Activated T-cell treated with anti-CD3 and anti-CD28 coated beads, Interleukin-2, amount 50 U/mL, for 48 hours (primary cell): Measurements from ENCODE around the gene TBC1D3H.
"Not testable (repeated sequence)": the region's sequence is repeated elsewhere in the genome, so short reads cannot be mapped to it uniquely, and the experiment has no call there.

Source experiments
- DNase-seq, 2 experiments: peaks; one replicate each; pipeline ENCODE4 v3.0.0-alpha.2; 2020

TBC1D3H gene

GRCh38 chr17:36388385-36389245 is at the start of gene TBC1D3H:
TBC1D3H (minus strand) TSS chr17:36388435; CDS start chr17:36386895, 1,540 bp downstream.
- not testable (repeated sequence) for DNase-seq

GRCh38 chr17:36428891-36429290 is 40.7 kb upstream of the TBC1D3H start:
- not testable (repeated sequence) for DNase-seq

DNA sequence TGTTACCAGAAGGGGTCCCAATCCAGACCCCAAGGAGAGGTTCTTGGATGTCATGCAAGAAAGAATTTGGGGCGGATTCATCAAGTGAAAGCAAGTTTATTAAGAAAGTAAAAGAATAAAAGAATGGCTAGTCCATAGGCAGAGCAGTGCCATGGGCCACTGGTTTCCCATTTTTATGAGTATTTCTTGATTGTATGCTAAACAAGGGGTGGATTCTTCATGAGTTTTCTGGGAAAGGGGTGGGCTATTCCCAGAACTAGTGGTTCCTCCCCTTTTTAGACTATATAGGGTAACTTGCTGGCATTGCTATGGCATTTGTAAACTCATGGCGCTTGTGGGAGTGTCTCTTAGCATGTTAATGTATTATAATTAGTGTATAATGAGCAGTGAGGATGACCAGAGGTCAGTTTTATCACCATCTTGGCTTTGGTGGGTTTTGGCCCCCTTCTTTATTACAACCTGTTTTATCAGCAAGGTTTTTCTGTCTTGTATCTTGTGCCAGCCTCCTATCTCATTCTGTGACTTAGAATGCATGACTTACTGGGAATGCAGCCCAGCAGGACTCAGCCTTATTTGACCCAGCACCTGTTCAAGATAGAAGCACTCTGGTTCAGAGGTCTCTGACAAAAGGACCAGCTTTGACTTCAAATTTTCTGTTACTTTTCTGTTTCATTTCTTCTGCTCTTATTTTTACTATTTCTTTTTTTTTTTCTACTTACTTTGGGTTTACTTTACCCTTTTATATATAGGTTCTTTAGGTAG is 27.1 kb upstream of the TBC1D3H start:
- DNase-seq: not testable (repeated sequence)

DNA sequence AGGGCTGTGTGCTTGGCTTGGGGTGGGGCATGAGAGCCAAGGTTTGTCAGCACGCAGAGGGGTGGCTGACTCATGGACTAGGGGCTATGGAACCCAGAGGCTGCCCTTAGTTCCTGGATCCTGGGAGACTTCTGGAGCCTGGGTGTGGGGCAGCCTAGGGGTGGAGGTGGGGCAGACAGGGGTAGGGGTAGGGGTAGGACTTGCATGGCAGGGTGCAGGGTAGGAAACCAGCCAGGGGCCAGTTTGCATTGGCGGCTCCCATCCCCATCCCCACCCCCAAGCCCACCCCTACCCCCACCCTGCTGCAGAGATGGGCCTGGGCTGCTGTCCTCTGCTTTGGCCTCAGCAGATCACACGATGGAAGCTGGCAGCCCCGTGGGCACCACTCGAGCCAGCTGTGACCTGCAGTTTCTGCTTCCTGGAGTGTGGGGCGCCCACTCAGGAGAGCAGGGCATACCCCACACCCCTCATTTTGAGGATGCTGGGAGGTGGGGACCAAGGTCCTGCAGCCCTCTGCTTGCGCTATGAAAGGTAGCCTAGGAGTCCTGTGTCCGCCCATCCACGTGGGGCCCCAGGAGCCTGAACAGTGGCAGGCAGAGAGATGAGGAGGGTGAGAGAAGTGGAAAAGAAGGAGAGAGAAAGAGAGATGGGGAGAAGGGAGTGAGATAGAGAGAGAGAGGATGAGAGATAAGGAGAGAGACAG is 2.9 kb upstream of the TBC1D3H start:
- DNase-seq: not testable (repeated sequence)

GRCh38 chr17:36375938-36376337 is 12.3 kb downstream of the TBC1D3H start:
- DNase-seq: not testable (repeated sequence)

- not testable (repeated sequence) for DNase-seq
These were observed 25.7 kb downstream of the TBC1D3H start for GRCh38 chr17:36362496-36362895.
